ENCODE measurements around the gene SLC12A6.

The SLC12A6 gene

DNA sequence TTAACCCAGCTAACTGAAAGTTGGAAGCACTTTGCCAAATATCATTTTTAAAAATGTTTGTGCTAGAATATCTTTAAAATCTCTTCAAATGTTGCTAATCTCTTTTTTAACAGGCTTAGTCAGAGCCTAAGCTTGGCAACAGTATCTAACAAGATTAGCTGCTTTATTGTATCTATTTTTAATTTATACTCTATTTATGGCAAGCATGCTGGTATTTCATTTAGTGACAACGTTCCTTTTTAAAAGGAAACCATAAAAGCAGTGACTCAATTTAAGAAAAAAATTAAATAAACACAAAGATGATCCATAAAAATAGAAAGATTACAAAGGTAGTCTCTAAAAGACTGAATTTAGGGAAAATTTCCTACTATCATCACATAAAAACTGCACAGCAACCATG, 40.5 kb downstream of the SLC12A6 start:
- Histone ChIP-seq H3K36me3 (ENCODE audit: control insufficient read depth, insufficient read depth, low read length) (peaks cover 8% of the 10 kb centered on the region), H3K4me3 (replicated peaks; ENCODE audit: low read depth, low read length) (no peak overlapping the region), H3K27me3 (replicated peaks; ENCODE audit: control insufficient read depth, insufficient read depth, low read length) (no peaks in the 10 kb centered on the region)
- DNase-seq (ENCODE audit: extremely low read depth, insufficient read length), result no peak
- no peak for TF ChIP-seq CTCF (IDR thresholded peaks at IDR 0.05; ENCODE audit: insufficient read depth, low read length, poor library complexity, severe bottlenecking)

- H3K27me3 ChIP-seq (replicated peaks; ENCODE audit: control insufficient read depth, insufficient read depth, low read length), result no peaks in the 10 kb centered on the region
- peaks cover 8% of the 10 kb centered on the region for H3K36me3 ChIP-seq (ENCODE audit: control insufficient read depth, insufficient read depth, low read length)
- H3K4me3 ChIP-seq (replicated peaks; ENCODE audit: low read depth, low read length), result no peak overlapping the region
- DNase-seq (ENCODE audit: extremely low read depth, insufficient read length), result no peak
- no peak for TF ChIP-seq CTCF (IDR thresholded peaks at IDR 0.05; ENCODE audit: insufficient read depth, low read length, poor library complexity, severe bottlenecking)
Measured at GRCh38 chr15:34292621-34293020, 45.0 kb downstream of the SLC12A6 start.

DNA sequence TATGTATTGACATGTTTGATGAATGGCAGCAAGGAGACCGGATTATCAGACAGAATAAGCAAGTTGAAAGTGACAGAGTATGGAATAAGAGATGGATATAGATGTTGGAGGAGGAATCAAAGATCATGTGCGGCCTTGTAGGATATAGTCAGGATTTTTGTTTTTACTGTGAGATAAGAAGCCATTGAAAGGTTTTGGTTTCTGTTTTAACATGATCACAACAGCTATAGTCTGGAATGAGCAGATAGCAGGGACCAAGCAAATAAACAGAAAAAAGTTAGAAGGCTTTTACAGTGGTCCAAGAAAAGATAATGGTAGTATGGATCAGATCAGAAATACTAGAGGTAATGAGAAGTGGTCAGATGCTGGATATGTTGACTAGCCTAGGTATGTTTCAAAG, 52.6 kb downstream of the SLC12A6 start:
- Histone ChIP-seq H3K27me3 (replicated peaks; ENCODE audit: control insufficient read depth, insufficient read depth, low read length) (no peaks in the 10 kb centered on the region), H3K4me3 (replicated peaks; ENCODE audit: low read depth, low read length) (no peak overlapping the region), H3K36me3 (ENCODE audit: control insufficient read depth, insufficient read depth, low read length) (peaks cover 1% of the 10 kb centered on the region; the same call in 1 of the 2 replicates)
- DNase-seq (ENCODE audit: extremely low read depth, insufficient read length), result no peak
- TF ChIP-seq CTCF (IDR thresholded peaks at IDR 0.05; ENCODE audit: insufficient read depth, low read length, poor library complexity, severe bottlenecking), result no peak

- H3K4me3 ChIP-seq (replicated peaks; ENCODE audit: low read depth, low read length), result no peak overlapping the region
- no peaks in the 10 kb centered on the region for H3K27me3 ChIP-seq (replicated peaks; ENCODE audit: control insufficient read depth, insufficient read depth, low read length)
- peaks cover 1% of the 10 kb centered on the region; the same call in 1 of the 2 replicates for H3K36me3 ChIP-seq (ENCODE audit: control insufficient read depth, insufficient read depth, low read length)
- TF ChIP-seq CTCF (IDR thresholded peaks at IDR 0.05; ENCODE audit: insufficient read depth, low read length, poor library complexity, severe bottlenecking), result no peak
- no peak for DNase-seq (ENCODE audit: extremely low read depth, insufficient read length)
Measured at GRCh38 chr15:34282384-34282783, 55.2 kb downstream of the SLC12A6 start.

DNA sequence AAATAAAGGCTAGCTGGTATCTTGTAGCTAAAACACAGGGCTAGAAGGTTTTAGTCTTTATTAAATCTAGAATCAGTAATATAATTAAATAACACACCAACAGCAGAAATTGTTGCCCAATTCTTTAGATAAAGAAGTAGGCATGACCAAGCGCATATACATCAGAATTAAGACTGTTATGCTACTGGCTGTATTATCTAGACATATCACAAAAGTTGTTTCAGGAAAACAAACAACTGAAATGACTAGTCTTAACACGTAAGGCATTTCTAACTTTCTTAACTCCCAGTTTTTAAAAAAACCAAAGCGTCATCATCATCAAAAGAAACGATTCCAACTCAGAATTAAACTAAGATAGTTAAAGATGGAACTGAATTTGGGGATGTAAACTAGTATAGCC, 57.4 kb downstream of the SLC12A6 start:
- Histone ChIP-seq H3K4me3 (replicated peaks; ENCODE audit: low read depth, low read length) (no peak overlapping the region), H3K36me3 (ENCODE audit: control insufficient read depth, insufficient read depth, low read length) (peaks cover 1% of the 10 kb centered on the region; the same call in 1 of the 2 replicates), H3K27me3 (replicated peaks; ENCODE audit: control insufficient read depth, insufficient read depth, low read length) (no peaks in the 10 kb centered on the region)
- DNase-seq (ENCODE audit: extremely low read depth, insufficient read length), result no peak
- TF ChIP-seq CTCF (IDR thresholded peaks at IDR 0.05; ENCODE audit: insufficient read depth, low read length, poor library complexity, severe bottlenecking), result no peak

- Histone ChIP-seq H3K36me3 (ENCODE audit: control insufficient read depth, insufficient read depth, low read length) (no peaks in the 10 kb centered on the region; the same call in 1 of the 2 replicates), H3K27me3 (replicated peaks; ENCODE audit: control insufficient read depth, insufficient read depth, low read length) (no peaks in the 10 kb centered on the region), H3K4me3 (replicated peaks; ENCODE audit: low read depth, low read length) (no peak overlapping the region)
- DNase-seq (ENCODE audit: extremely low read depth, insufficient read length), result no peak
- TF ChIP-seq CTCF (IDR thresholded peaks at IDR 0.05; ENCODE audit: insufficient read depth, low read length, poor library complexity, severe bottlenecking), result no peak
Measured at GRCh38 chr15:34279368-34279767, 58.2 kb downstream of the SLC12A6 start.
